Measurements from ENCODE around the gene ZYG11B. TPM values are rescaled to one million over a fixed set of nuclear protein-coding genes. Genes with fewer than 3 reads are reported as not detected.

The ZYG11B gene
- total and polyA plus RNA-seq, 2 of the 13 experiments (the other 11 are each of a cell fraction or from before 2014, with no cell fraction given), result 6.9 to 17.9 TPM

GRCh38 chr1:52702886-52703787, 23.1 kb upstream of the ZYG11B start (continued):
- TF ChIP-seq KIAA2018 (CRISPR knock-in tag; IDR thresholded peaks at IDR 0.05; ENCODE audit: borderline replicate concordance) (no peak), MBNL3 (CRISPR knock-in tag; conservative IDR thresholded peaks at IDR 0.05) (no peak), POLR2AphosphoS2 (IDR thresholded peaks at IDR 0.05; ENCODE audit: low read depth, low read length) (no peak), ZNF496 (CRISPR knock-in tag; IDR thresholded peaks at IDR 0.05; ENCODE audit: insufficient replicate concordance) (no peak), ZNF432 (CRISPR knock-in tag; IDR thresholded peaks at IDR 0.05; ENCODE audit: borderline replicate concordance) (no peak), CERS6 (CRISPR knock-in tag; IDR thresholded peaks at IDR 0.05) (no peak), ZNF274 (CRISPR knock-in tag; IDR thresholded peaks at IDR 0.05) (peak; percentile 97), CCDC6 (CRISPR knock-in tag; IDR thresholded peaks at IDR 0.05) (peak; percentile 77; the same call in 1 of the 2 replicates), KLF12 (CRISPR knock-in tag; IDR thresholded peaks at IDR 0.05; ENCODE audit: borderline replicate concordance) (peak; percentile 61; the same call in 1 of the 2 replicates), BCL6 (CRISPR knock-in tag; IDR thresholded peaks at IDR 0.05) (no peak), ZMYM4 (CRISPR knock-in tag; IDR thresholded peaks at IDR 0.05) (peak; percentile 96), PRMT3 (CRISPR knock-in tag; IDR thresholded peaks at IDR 0.05; ENCODE audit: borderline replicate concordance, low read depth) (0 out of 2 replicates have a peak, but pooled peaks have one; percentile 37), PRDM15 (CRISPR knock-in tag; IDR thresholded peaks at IDR 0.05) (no peak), NFE2L1 (CRISPR knock-in tag; IDR thresholded peaks at IDR 0.05; ENCODE audit: borderline replicate concordance) (no peak), MYNN (CRISPR knock-in tag; IDR thresholded peaks at IDR 0.05; ENCODE audit: low read depth) (0 out of 2 replicates have a peak, but pooled peaks have one; percentile 48)

Data from HepG2 (cell line).